Measurements from ENCODE around the gene PPARG.
"Not testable (repeated sequence)": the region's sequence is repeated elsewhere in the genome, so short reads cannot be mapped to it uniquely, and the experiment has no call there.

Gene PPARG

GRCh38 chr3:12443781-12444522 is 155.1 kb downstream of the PPARG start:
- no peak for DNase-seq (ENCODE audit: low spot score)

- DNase-seq (ENCODE audit: low spot score), result peak; percentile 94
Observed at GRCh38 chr3:12444582-12445471, 156.0 kb downstream of the PPARG start.

GRCh38 chr3:12445523-12446240 is 156.8 kb downstream of the PPARG start:
- DNase-seq (ENCODE audit: low spot score), result no peak

GRCh38 chr3:12446298-12446697 is 157.4 kb downstream of the PPARG start:
- DNase-seq (ENCODE audit: low spot score), result no peak

DNA sequence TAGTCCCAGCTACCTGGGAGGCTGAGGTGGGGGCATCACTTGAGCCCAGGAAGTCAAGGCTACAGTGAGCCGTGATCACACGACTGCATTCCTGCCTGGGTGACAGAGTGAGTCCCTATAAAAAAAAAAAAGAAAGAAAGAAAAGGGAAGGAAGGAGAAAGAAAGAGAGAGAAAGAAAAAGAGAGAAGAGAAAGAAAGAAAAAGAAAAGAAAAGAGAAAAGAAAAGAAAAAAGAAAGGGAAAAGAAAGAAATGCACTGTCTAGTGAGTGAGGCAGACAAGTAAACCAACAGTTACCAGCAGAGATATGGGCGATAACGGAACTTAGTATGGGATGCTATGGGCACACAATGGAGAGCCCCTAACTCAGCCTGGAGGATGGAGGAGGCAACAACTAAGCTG is 158.2 kb downstream of the PPARG start:
- DNase-seq (ENCODE audit: low spot score), result no peak

GRCh38 chr3:12448404-12449202 is 159.7 kb downstream of the PPARG start:
- DNase-seq (ENCODE audit: low spot score), result peak; percentile 67

- DNase-seq (ENCODE audit: low spot score), result no peak
Observed at GRCh38 chr3:12449889-12450682, 161.2 kb downstream of the PPARG start.

DNA sequence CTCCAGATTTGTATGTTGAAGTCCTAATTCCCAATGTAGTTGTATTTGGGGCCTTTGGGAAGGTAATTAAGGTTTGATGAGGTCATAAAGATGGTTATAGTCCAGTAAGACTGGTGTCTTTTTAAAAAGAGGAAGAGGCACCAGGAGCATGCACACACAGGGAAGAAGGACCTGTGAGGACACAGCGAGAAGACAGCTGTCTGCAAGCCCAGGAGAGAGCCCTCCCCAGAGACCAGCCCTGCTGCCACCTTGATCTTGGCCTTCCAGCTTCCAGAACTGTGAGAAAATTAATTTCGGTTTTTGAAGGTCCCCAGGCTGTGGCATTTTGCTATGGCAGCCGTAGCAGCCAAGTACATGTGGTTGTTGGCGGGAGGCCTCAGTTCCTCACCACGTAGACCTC is 162.6 kb downstream of the PPARG start:
- DNase-seq (ENCODE audit: low spot score), result no peak

DNA sequence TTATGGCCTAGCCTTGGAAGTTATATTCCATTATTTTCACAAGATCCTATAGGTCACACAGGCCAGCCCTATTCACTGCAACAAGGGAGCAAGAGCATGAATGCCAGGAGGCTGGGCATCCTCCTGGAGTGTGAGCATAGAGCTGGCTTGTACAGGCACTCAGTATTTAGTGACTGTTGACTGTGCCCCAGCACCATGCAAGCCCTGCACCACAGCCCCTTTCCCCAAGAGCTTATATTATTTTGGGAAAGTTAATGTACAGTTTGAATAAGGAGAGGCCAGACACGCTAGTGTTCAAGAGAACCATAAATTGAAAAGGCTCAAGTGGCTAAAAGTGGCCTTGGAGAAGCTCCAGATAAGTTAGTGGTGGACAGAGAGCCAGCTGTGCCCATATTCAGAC is 163.1 kb downstream of the PPARG start:
- DNase-seq (ENCODE audit: low spot score), result no peak

GRCh38 chr3:12452361-12453330 is 163.8 kb downstream of the PPARG start:
- no peak for DNase-seq (ENCODE audit: low spot score)

- DNase-seq (ENCODE audit: low spot score), result no peak
Observed at GRCh38 chr3:12454076-12454815, 165.4 kb downstream of the PPARG start.

DNA sequence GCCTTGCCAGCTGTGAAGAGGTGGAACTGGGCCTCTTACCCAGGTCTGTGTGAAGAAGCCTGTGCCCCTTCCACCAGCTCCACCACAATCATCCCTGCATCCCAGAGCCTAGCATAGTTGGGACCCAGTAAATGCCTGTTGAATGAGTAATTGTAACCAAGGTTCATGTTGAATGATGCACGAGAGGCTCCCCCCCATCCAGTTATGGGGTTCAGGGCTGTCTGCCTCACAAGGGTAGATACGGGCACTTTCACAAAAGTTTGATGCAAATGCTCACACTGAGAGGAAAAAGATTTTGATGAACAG is 165.9 kb downstream of the PPARG start:
- DNase-seq (ENCODE audit: low spot score), result no peak

DNA sequence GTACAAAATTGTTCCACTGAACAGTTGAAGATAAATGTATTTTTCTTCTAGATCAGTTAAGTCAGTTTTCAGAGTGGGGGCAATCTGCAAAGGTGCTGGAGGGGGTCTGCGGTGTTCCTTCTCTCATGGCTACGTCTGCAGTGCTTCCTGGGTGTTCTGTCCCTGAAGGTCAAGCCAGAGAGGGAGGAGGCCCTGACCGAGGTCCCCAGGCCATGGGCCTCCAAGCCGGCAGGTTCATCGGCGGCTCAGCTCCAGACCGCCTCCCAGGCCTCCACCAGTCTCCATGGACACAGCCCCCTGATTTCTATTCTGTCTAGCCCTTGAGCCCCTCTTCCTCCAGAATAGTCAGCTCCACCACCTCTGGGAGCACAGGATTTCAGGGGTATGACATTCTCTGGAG is 166.9 kb downstream of the PPARG start:
- DNase-seq (ENCODE audit: low spot score), result no peak

GRCh38 chr3:12456441-12456840 is 167.6 kb downstream of the PPARG start:
- no peak for DNase-seq (ENCODE audit: low spot score)

DNA sequence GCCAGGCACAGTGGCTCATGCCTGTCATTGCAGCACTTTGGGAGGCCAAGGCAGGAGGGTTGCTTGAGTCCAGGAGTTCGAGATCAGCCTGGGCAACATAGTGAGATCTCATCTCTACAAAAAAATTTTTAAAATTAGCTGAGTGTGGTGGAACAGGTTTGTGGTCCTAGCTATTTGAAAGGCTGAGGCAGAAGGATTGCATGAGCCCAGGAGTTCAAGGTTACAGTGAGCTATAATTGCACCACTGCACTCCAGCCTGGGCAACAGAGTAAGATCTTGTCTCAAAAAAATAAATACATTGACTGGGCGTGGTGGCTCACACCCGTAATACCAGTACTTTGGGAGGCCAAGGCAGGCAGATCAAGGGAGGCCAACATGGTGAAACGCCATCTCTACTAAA is 168.5 kb downstream of the PPARG start:
- DNase-seq (ENCODE audit: low spot score), result not testable (repeated sequence)

DNA sequence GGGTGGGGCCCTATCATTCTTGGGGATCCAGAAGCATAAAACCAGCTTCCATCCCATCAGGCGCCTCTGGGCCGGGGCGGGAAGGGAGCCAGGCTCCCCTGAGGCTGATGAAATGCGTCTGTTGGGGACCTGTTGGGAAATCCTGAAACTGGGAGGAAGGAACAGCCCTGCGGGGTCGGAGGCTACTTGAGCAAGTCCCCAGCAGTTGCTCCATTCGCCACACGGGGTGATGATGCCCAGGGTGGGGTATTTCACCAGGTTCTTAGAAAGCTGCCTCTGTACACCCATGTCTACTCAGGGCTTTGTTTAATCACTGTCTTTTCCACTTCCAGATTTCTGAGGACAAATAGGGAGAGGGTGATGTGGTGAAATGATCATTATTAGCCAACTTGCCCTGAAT is 170.0 kb downstream of the PPARG start:
- DNase-seq (ENCODE audit: low spot score), result no peak

DNA sequence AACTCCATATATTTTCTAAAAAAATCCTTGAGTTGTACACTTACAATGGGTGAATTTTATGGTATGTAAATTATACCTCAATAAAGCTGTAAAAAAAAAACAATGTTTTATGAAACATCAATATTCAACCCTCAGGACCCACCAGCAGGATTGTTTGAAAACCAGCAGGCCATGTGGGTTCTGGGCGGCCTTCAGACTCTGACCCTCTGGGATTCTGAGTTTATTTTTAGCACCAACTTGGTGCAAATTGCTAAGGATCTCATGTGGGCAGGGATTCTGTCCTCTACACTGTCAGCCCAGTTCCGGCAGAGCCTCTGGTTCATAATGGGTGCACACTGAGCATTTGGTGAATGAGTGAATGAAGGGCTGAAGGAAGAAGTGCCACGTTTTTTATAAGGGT is 171.3 kb downstream of the PPARG start:
- no peak for DNase-seq (ENCODE audit: low spot score)

- no peak for DNase-seq (ENCODE audit: low spot score)
Observed at GRCh38 chr3:12461097-12461649, 172.3 kb downstream of the PPARG start.

Data from HuH-7 (cell line).